Chondrocyte (in vitro differentiated cells): ENCODE data around the gene CES2. TPM values are rescaled to one million over a fixed set of nuclear protein-coding genes. Genes with fewer than 3 reads are reported as not detected.
"Not testable (repeated sequence)": the region's sequence is repeated elsewhere in the genome, so short reads cannot be mapped to it uniquely, and the experiment has no call there.

ENCODE experiments used
- DNase-seq: peaks from one replicate; pipeline ENCODE4 v3.0.0; 2021; ENCODE audit warnings: mixed read lengths, low spot score
- H3K27ac Mint-ChIP-seq: one replicate; pipeline ENCODE4 v1.8.0; 2021; ENCODE audit warnings: mild to moderate bottlenecking, moderate library complexity, mixed read lengths; ENCODE audit not compliant: unreplicated experiment
- H3K27me3 Mint-ChIP-seq: 2 replicates; pipeline ENCODE4 v1.8.0; 2021; ENCODE audit warnings: low read depth, mixed read lengths
- H3K36me3 Mint-ChIP-seq: 2 replicates; pipeline ENCODE4 v1.8.0; 2021; ENCODE audit warnings: low read depth, mixed read lengths
- H3K4me1 Mint-ChIP-seq: 2 replicates; pipeline ENCODE4 v1.8.0; 2021; ENCODE audit warnings: low read depth, mild to moderate bottlenecking, mixed read lengths
- H3K4me3 Mint-ChIP-seq: one replicate; pipeline ENCODE4 v1.8.0; 2021; ENCODE audit warnings: mild to moderate bottlenecking, moderate library complexity, mixed read lengths; ENCODE audit not compliant: unreplicated experiment
- H3K9me3 Mint-ChIP-seq: 2 replicates; pipeline ENCODE4 v1.8.0; 2021; ENCODE audit warnings: low read depth, mixed read lengths
- CTCF ChIP-seq: fragments of 200-600 bp; sonication (generic); IDR thresholded peaks from 2 replicates; pipeline ENCODE4 v1.5.0; 2021; ENCODE audit warnings: antibody characterized with exemption, mild to moderate bottlenecking, moderate library complexity
- total RNA-seq: library from RNA; stranded (reverse); gene quantifications from 3 replicates; pipeline ENCODE4 v1.2.1, GENCODE V29; 2021

CES2 gene
- total RNA-seq, 1 donor from 2014 or later = 26.0 TPM

- peaks cover 1% of the 10 kb centered on the region for H3K27me3 Mint-ChIP-seq
- TF ChIP-seq CTCF = no peak
- H3K4me3 Mint-ChIP-seq = no peak overlapping the region
- DNase-seq = no peak
- H3K27ac Mint-ChIP-seq = no peak overlapping the region
- H3K4me1 Mint-ChIP-seq = no peaks in the 10 kb centered on the region
- H3K9me3 Mint-ChIP-seq = no peaks in the 10 kb centered on the region
- no peaks in the 10 kb centered on the region for H3K36me3 Mint-ChIP-seq
Observed at GRCh38 chr16:66984892-66985311, 49.6 kb downstream of the CES2 start.

GRCh38 chr16:66986559-66986958 is 51.2 kb downstream of the CES2 start:
- H3K36me3 Mint-ChIP-seq = no peaks in the 10 kb centered on the region
- no peak overlapping the region for H3K4me3 Mint-ChIP-seq
- H3K27ac Mint-ChIP-seq = no peak overlapping the region
- no peak for TF ChIP-seq CTCF
- no peak for DNase-seq
- H3K4me1 Mint-ChIP-seq = no peaks in the 10 kb centered on the region
- H3K27me3 Mint-ChIP-seq = no peaks in the 10 kb centered on the region
- no peaks in the 10 kb centered on the region for H3K9me3 Mint-ChIP-seq

- Mint-ChIP-seq H3K27me3 (no peaks in the 10 kb centered on the region), H3K4me3 (no peak within 1 kb of the TSS)
- no peak for DNase-seq
Observed at GRCh38 chr16:66988197-66988788, 53.0 kb downstream of the CES2 start, which contains the start of gene CES4A. CES4A (plus strand) TSS chr16:66988589; CDS start chr16:66988773, 184 bp downstream.

GRCh38 chr16:66991545-66992077 is 56.3 kb downstream of the CES2 start:
- no peaks in the 10 kb centered on the region for H3K27me3 Mint-ChIP-seq
- H3K27ac Mint-ChIP-seq = no peak overlapping the region
- H3K4me3 Mint-ChIP-seq = no peak overlapping the region
- no peak for TF ChIP-seq CTCF
- DNase-seq = no peak
- H3K4me1 Mint-ChIP-seq = peaks cover 5% of the 10 kb centered on the region
- H3K9me3 Mint-ChIP-seq = no peaks in the 10 kb centered on the region
- no peaks in the 10 kb centered on the region for H3K36me3 Mint-ChIP-seq

More at GRCh38 chr16:66988197-66988788, 53.0 kb downstream of the CES2 start, which contains the start of gene CES4A:
- no peaks in the 10 kb centered on the region for H3K4me1 Mint-ChIP-seq
- no peak within 1 kb of the TSS for H3K27ac Mint-ChIP-seq
- no peaks in the 10 kb centered on the region for H3K9me3 Mint-ChIP-seq
- no peak for TF ChIP-seq CTCF
- no peaks in the 10 kb centered on the region for H3K36me3 Mint-ChIP-seq

GRCh38 chr16:66993558-66993957 is 58.2 kb downstream of the CES2 start:
- DNase-seq, H3K4me1 Mint-ChIP-seq, H3K4me3 Mint-ChIP-seq, H3K9me3 Mint-ChIP-seq, H3K27ac Mint-ChIP-seq, H3K36me3 Mint-ChIP-seq, H3K27me3 Mint-ChIP-seq: not testable (repeated sequence)

Other genes with a start within 250 kb of the CES2 start
- 30.1 to 32.5 TPM (median 31.5 TPM) in 3 replicates for gene CMTM4, start 238.8 kb upstream of the CES2 start, total RNA-seq
- 144 to 153 TPM (median 147 TPM) in 3 replicates for gene DYNC1LI2, start 183.9 kb upstream of the CES2 start, total RNA-seq
- not detected in 3 replicates for gene TERB1, start 133.9 kb upstream of the CES2 start, total RNA-seq
- 46.7 to 51.4 TPM (median 47.8 TPM) in 3 replicates for gene NAE1, start 104.5 kb upstream of the CES2 start, total RNA-seq
- gene CA7, start 91.1 kb upstream of the CES2 start, total RNA-seq = not detected in 3 replicates
- gene PDP2, start 55.0 kb upstream of the CES2 start, total RNA-seq = 8.5 to 9.2 TPM (median 9.0 TPM) in 3 replicates
- not detected in 3 replicates for gene CDH16, start 16.6 kb upstream of the CES2 start, total RNA-seq
- gene RRAD, start 10.0 kb upstream of the CES2 start, total RNA-seq = 0.75 to 6.5 TPM (median 4.4 TPM) in 3 replicates
- 55.9 to 64.9 TPM (median 61.3 TPM) in 3 replicates for gene CIAO2B, start 1.1 kb upstream of the CES2 start, total RNA-seq
- gene CES3, start 25.8 kb downstream of the CES2 start, total RNA-seq = 0.12 to 0.75 TPM (median 0.13 TPM) in 3 replicates
- gene CES4A, start 53.1 kb downstream of the CES2 start, total RNA-seq = 1.6 to 6.6 TPM (median 2.6 TPM) in 3 replicates
- gene CBFB, start 93.6 kb downstream of the CES2 start, total RNA-seq = 56.6 to 62.7 TPM (median 61.3 TPM) in 3 replicates
- gene PHAF1, start 174.4 kb downstream of the CES2 start, total RNA-seq = 14.0 to 18.2 TPM (median 14.9 TPM) in 3 replicates
- 39.9 to 64.4 TPM (median 41.4 TPM) in 3 replicates for gene B3GNT9, start 215.5 kb downstream of the CES2 start, total RNA-seq
- gene TRADD, start 224.4 kb downstream of the CES2 start, total RNA-seq = 16.6 to 20.0 TPM (median 19.1 TPM) in 3 replicates
- 14.6 to 17.5 TPM (median 16.0 TPM) in 3 replicates for gene FBXL8, start 224.4 kb downstream of the CES2 start, total RNA-seq
- 11.6 to 19.0 TPM (median 15.7 TPM) in 3 replicates for gene HSF4, start 229.2 kb downstream of the CES2 start, total RNA-seq
- 21.9 to 34.6 TPM (median 31.2 TPM) in 3 replicates for gene NOL3, start 235.0 kb downstream of the CES2 start, total RNA-seq
- gene MATCAP1, start 248.4 kb downstream of the CES2 start, total RNA-seq = 28.0 to 45.0 TPM (median 29.9 TPM) in 3 replicates